ENCODE measurements around the gene CBX2.
"Not testable (repeated sequence)": the region's sequence is repeated elsewhere in the genome, so short reads cannot be mapped to it uniquely, and the experiment has no call there.

Gene CBX2

DNA sequence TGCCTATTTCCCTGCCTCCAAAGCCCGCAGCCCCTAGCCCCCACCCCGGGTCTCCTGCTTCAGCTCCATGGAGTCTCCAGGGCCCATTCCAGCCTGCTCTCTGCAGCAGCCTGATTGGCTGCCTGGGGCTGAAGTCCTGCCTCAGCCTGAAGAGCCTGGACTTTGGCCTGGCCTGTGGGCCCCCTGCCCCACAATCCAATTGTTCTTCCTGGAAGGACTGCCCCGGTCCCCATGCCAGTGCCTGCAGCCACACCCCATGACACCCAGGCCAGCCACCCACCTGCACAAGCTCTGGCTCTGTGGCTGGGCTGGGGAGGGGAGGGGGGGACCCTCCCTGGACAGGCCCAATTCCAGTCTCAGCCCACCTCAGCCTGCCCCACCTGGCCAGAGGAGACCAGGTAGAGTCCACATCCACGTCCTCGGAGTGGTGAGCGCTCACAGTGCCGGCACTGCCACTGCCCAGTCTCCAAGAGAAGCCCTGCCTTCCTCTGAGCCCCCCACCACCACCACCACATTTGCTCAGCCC lies 34.9 kb upstream of the CBX2 start:
- DNase-seq = no peak

DNA sequence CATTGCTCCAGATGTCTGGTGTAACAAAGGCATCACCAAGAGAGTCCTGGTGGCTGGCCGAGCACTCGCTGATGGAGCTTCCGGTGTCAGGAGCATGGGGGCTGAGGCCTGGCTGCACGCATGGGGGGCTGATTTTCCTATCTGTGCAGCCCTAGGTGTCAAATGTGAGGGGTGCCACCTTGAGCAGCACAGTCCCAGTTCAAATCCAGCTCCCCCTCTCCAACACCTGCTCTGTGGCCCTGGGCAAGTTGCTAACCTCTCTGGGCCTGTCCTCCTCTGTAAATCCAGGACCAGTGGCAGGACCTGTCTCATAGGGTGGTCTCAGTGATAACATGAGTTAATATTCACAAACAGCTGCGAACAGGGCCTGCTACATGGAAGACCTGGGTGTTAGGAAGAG lies 34.3 kb upstream of the CBX2 start:
- DNase-seq = no peak

DNA sequence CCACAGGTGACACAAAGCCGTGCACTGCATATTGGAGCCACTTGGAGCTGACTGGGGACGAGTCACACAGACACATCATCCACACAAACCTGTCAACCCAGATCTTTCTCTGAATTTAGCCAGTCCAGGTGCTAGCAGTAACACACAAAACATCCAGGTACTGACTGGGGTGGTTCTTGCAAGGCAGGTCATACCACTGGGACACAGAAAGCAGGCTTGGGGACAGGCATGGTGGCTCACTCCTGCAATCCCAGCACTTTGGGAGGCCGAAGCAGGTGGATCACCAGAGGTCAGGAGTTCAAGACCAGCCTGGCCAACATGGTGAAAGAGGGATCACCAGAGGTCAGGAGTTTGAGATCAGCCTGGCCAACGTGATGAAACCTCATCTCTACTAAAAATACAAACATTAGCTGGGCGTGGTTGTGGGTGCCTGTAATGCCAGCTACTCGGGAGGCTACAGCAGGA lies 32.3 kb upstream of the CBX2 start:
- no peak for DNase-seq

DNA sequence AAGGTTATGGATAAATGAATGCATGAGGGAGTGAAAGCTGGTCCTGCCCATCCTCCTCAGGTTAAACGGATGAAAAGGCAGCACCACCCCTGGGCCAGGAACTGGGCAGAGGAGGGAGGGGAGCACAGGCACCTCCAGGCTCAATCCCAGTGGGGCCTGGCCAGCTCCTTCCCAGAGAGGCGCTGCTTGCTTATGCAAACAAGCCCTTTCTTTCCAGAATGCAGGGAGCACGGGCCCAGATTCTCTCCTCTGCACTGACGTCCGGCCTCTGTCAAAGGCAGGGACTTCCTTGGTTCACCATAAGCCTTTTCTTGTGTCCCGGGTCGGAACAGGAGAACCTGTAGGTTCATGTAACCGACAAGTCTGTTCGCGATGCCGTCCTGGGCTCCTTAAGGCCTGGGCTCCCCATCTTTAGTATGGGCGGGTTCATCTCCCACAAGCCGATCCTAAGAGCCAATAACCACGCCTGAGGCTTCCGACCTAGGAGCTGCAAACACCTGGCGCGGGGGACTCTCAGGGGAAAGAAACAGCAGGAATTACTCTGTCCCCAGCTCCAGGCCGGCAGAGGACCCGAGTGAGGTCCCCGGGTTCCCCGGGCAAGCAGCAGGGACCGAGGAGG lies 30.9 kb upstream of the CBX2 start:
- peak in 7 of 56 donors; percentile 24 to 45 (median 36) for DNase-seq

DNA sequence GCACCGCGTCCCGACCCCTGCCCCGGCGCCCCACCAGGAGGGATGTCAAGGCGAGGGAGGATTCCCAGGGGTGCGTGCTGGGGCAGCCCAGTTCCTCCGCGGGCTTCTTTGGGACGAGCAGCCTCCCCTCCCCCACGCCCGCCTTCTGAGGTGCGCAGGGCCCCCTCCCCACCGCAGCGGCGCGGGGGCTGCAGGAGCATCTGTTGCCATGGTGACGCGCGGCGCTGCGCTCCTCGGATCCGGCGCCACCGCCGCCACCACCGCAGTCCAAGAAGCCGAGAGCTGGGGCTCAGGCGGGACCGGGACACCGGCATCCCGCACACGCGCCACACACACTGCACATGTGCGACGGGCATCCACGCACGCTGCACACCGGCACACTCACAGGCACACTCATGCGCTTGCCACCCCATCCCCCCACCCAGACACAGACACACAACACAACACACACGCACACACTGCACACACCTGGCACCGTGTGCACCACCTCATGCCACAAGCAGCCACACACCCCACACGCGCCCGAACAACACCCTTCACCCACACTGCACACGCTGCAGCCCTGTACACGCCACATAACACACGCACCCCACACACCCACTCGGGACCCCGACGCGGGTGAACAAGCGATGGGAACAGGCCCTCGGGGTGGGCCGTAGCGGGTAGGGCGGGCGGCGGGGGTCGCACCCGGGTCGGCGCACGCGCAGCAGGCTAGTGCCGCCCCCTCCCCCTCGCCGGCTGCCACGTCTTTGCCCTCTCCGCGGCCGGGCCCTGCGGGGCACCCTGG lies 30.2 kb upstream of the CBX2 start:
- DNase-seq = peak in 27 of 56 donors; percentile 4 to 66 (median 32)

DNA sequence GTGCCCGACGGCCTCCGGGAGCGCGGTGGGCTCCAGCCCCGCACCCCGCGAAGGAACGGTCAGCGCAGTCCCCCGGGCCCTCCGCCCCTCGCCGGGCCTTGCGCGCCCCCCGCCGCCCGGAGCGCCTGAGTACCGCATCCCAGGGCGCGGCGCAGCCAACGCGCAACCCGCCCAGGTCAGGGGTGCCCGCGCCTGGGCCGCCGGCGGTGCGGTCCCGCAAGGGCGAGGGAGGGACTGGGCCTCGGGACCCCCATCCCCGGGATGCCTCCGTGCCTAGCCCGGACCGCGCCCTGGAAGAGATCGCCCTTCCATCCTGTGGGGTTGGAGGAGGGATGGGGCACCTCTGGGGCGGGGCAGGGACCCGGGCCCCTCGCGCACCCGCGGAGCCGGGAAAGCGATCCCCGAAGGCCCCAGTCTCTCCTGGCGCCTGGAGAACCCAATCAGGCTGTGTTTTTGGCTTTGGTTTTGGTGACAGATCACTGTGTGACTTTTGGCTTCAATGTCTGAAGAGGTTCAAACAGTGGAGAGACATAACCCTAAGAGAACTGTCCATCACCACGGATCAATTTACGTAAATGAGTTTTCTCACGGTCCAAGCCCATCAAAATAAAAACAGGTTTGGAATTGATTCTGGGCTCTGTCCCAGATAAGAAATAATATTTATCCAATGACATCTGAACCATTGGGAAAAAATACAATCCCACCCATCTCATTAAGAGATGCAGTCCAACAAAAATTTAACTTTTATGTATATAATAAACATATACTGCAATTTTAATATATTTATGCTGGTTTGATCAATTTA lies 29.5 kb upstream of the CBX2 start:
- no peak for DNase-seq

DNA sequence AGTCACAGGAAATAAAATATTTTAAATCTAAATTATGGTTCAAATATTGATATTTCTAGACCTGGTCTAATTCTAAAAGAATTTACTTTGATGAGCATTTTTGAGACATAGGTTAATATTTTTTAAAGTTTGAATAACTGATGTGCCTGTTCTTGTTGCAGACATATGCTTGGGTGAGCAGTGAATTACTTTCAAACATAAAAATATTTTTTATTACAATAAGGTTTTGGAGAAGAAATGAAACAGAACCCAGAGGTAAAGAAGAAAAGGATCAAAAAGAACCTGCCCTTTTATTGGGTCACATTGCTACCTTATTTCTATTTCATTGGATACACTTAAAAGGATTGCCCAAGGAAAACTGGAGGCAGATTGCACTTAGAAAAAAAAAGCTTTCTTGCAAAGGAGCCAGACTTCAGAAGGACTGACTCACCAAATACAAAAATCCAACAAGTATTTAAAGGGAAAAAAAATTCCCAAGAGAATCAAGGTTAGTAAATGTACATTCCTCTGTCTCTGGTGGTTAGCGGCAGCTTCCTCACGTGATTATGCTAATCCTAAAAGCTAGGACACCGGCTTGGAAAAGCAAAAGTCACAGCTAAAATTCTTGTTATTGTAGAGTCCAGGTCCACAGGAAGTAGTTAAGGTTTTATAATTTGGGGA lies 28.7 kb upstream of the CBX2 start:
- no peak for DNase-seq

DNA sequence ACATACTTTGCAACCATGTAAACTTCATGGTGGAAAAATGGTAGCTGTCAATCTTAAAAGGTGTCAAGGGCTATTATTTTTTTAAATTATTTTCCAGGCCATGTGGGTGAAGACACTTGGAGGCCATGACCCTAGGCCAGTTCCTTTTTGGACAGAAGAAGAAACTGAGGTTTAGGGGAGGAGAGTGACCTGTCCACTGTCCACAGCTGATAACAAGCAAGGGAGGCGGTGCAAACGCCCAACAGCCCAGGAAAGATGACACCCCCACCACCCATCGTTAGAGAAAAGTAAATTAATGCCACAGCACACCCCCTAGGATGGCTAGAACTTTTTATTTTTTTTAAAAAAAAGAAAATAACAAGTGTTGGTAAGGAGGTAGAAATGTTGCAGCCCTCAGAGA lies 28.0 kb upstream of the CBX2 start:
- no peak for DNase-seq

DNA sequence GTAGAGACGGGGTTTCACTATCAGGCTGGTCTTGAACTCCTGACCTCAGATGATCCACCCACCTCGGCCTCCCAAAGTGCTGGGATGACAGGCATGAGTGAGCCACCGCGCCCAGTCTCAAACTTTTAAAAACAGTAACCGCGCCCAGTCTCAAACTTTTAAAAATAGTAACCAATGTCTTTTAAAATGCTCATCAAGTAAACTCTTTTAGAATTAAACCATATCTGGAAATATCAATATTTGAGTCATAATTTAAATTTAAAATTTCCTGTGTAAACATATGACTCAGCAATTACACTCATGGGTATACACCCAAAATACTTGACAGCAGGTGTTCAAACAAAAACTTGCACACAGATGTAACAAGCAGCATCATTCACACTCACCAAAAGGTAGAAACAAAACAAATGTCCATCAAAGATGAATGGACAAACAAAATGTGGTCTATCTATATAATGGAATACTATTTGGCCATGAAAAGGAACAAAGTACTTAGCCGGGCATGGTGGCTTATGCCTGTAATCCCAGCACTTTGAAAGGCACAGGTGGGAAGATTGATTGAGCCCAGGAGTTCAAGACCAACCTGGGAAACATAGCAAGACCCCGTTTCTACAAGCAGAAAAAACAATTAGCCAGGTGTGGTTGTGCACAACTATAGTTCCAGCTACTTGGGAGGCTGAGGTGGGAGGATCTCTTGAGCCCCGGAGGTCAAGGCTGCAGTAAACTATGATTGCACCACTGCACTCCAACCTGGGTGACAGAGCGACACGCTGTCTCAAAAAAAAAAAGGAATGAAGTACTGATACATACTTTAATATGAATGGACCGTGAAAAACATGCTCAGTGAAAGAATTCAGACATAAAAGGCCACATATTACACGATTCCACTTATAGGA lies 27.1 kb upstream of the CBX2 start:
- DNase-seq = no peak

DNA sequence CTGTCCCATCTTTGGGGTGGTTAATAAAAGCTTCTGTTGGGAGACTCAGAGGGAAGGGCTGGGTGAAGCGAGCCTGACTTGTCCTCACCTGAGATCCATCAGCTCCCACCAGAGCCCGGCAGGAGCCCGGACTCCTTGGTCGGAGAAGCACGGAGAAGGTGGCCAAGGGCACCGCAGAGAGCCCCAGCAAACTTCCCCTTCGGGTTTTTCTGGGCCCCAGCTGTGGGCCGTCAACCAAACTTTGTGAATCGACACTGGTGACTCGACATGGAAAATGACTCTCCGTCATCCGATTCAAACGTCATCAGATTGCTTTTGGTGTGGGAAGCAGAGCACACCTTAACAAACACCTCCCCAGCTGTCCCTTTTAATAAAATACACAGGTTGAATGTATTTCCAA lies 25.8 kb upstream of the CBX2 start:
- no peak for DNase-seq

DNA sequence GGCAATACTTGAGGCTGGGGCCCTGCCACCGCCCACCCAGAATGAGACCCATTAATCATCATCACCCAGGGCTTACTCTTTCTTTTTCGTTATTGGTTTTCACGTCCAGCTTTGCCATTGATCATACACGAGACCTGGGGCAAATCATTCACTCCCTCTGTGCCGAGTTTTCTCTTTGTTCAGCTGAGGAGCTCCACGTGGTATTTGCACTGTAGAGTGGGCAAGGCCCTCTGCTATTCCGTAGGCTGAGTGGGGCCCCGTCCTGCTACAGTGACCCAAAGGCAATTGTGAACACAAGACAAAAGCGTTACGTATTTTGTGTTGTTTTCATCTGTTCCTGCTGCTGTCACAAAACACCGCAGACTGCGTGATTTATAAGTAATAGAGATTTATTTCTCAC lies 23.6 kb upstream of the CBX2 start:
- DNase-seq = no peak

DNA sequence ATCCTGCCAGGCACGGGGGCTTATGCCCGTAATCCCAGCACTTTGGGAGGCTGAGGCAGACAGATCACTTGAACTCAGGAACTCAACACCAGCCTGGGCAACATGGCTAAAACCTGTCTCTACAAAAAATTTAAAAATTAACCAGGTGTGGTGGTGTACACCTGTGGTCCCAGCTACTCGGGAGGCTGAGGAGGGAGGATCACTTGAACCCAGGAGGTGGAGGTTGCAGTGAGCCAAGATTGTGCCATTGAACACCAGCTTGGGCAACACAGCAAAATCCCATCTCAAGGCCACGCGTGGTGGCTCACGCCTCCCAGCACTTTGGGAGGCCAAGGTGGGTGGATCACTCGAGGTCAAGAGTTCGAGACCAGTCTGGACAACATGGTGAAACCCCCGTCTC lies 23.0 kb upstream of the CBX2 start:
- not testable (repeated sequence) for DNase-seq

DNA sequence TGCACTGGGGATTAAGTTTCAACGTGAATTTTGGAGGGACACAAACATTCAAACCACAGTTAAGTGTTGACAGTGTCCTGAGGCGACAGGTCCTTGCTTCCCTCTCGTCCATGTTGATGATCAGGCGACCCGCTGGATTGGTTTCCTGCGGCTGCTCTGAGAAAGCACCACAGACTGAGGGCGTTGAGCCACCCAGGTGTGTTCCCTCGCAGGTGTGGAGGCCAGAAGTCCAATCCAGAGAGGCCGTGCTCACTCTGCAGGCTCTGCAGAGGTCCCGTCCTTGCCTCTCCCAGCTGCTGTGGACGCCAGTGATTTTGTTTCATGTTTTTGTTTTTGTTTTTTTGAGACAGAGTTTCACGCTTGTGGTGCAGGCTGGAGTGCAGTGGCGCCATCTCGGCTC lies 22.4 kb upstream of the CBX2 start:
- DNase-seq = no peak

DNA sequence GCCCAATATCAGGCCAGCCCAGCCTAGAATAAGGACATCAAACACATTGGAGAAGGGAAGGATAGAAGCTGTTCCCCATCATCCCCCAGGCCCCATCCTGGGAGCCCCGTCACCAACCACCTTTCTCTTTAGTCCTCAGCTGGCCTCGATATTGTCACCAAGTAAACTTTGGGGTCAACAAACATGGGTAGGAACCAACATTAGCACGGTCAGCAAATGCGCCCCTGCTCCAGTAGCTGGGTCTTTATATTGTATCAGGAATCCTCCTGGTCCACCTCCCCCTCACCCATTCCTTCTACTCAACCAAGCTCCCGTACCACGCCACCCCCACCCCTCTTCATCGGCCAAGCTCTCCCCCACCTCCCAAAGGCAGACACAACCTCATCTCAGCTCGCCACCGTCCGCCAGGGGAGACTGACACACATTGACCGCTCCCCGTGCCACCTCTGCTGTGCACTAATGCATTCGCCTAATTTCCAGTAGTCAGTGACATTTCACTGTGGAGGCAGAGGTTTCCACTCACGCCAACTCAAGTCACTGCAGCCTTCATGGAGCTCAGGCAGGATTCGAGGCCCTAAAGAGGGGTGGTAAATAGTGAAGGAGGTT lies 20.7 kb upstream of the CBX2 start:
- no peak for DNase-seq

DNA sequence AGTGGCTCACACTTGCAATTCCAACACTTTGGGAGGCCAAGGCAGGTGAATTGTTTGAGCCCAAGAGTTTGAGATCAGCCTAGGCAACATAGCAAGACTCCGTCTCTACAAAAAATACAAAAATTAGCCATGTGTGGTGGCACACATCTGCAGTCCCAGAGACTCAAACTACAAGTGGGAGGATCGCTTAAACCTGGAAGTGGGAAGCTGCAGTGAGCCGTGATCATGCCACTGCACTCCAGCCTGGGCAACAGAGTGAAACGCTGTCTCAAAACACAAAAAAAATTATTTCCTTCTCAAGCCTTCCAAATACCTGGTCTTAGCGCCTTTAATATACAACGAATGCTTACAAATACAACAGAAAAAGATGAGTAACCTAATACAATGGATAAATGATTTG lies 19.7 kb upstream of the CBX2 start:
- DNase-seq = no peak

DNA sequence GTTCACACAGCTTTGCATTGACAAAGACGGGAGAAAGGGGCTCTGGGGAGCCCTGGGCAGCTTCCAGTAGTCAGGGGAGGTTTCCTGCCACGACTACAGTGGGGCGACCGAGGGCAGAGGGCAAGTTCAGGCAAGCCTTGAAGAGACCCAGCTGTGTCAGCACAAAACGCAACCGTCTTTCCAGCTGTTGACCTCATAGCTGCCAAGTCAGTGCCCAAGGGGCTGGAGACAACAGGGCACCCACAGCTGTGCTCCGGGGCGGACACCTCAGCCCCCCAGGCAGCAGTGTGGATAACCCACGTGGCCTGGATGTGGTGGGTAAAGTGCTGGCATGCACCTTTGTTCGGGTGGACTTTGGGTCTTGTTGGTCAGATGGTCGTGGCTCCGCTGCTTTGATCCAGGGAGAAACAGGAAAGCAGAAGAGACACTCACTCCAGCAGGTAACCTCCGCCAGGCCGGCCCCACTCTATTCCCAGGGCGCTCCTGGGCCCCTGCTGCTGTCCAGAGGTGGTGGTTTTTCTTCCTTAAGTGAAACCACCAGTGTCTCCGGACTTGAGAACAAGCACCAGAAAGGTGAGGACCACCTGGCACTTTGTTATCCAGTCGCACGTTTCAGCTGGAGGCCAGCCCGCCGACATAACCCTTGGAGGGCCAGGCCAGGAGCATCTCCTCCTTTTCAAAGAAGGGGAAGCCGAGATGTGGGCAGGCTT lies 17.6 kb upstream of the CBX2 start:
- DNase-seq = no peak

DNA sequence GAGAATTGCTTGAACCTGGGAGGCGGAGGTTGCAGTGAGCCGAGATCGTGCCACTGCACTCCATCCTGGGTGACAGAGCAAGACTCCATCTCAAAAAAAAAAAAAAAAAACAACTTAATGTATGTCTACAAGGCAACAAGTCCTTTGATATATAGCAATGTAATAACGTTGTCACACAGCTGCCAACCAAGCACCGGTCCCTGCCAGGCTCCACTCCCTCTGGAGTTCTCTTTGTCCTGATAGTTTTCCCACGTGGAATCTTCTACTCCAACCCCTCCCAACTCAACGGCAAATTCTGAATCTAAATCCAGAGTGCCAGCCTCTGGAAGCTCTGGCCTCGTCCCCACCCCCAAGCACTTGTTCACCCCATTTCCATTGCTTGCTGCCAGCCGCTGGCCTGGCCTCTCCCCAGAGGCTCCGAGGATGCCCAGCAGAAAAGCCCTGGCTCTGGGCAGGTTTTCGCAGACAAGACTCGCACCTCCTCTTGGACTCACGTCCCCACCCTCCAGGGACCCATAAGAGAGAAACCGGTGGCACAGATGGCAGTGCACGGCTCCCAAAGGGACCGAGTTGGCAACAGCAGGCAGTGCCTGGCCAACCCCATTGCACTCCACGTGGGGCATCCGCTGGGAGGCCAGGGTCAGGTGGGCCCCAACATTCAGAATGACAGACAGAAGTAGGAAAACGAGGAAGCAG lies 15.9 kb upstream of the CBX2 start:
- DNase-seq = no peak

DNA sequence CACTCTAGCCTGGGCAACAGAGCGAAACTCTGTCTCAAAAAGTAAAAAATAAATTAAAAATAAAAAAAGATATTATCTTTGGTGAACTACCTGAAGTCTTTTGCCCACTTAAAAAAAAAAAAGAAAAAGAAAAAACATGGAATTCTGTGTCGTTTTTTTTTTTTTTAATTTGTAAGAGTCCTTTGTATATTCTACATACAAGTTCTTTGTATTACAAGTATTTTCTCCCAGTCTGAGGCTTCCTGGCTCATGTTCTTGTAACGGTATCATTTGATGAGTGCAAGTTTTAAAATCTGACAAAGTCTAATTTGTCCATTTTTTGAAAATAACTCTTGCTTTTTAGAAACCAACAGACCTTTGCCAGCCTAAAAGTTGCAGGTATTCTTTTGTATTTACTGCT lies 12.2 kb upstream of the CBX2 start:
- no peak for DNase-seq

Data from nucleus accumbens (tissue), 56 donors.